CD4-positive, alpha-beta T cell (primary cell): ENCODE measurements around the gene HIRIP3. TPM values are rescaled to one million over a fixed set of nuclear protein-coding genes. Genes with fewer than 3 reads are reported as not detected.
A peak's percentile ranks its signal among the peaks of the same experiment; 100 is the strongest.

Experiments used
- ATAC-seq: fragments of 200-7000 bp; cut with Tn5 transposase; one replicate; pipeline ENCODE4 v1.10.0; 2022; ENCODE audit warnings: mild to moderate bottlenecking; ENCODE audit not compliant: poor library complexity
- CTCF ChIA-PET: fragments of 350-600 bp; sonication (Branson Sonifier 250); formaldehyde crosslinking; loops from one replicate; lab custom pipeline; 2021; ENCODE audit warnings: antibody characterized with exemption, inconsistent platforms; lab: Charles Lee
- POLR2A ChIA-PET: fragments of 350-600 bp; sonication (Branson Sonifier 250); formaldehyde crosslinking; loops from one replicate; lab custom pipeline; 2021; ENCODE audit warnings: antibody characterized with exemption, inconsistent platforms; lab: Charles Lee
- DNase-seq, 14 experiments: peaks; one replicate each; pipeline ENCODE4 v3.0.0-alpha.2; 2013 to 2020; ENCODE audit warnings: mixed read lengths in 2 of 14
- H3K27ac ChIP-seq, 2 donors: one replicate each; pipeline versions ENCODE4 v1.5.1 to v1.7.0; 2013; ENCODE audit warnings: low read length in 2 of 2, low read depth in 1 of 2, mild to moderate bottlenecking in 1 of 2
- H3K27me3 ChIP-seq, 2 experiments: 1 replicate in 1 of 2; 2 replicates in 1 of 2; pipeline versions ENCODE4 v1.6.1 to v1.7.0; 2013; ENCODE audit warnings: low read length in 2 of 2, control low read depth in 1 of 2, mild to moderate bottlenecking in 1 of 2, moderate library complexity in 1 of 2; ENCODE audit not compliant: insufficient read depth in 2 of 2, control insufficient read depth in 1 of 2
- H3K36me3 ChIP-seq: one replicate; pipeline ENCODE4 v1.6.1; 2013; ENCODE audit warnings: low read length, control low read depth; ENCODE audit not compliant: insufficient read depth
- H3K4me1 ChIP-seq: one replicate; pipeline ENCODE4 v1.6.1; 2013; ENCODE audit warnings: low read length, control low read depth; ENCODE audit not compliant: insufficient read depth
- H3K4me3 ChIP-seq: one replicate; pipeline ENCODE4 v1.5.1; 2013; ENCODE audit warnings: mild to moderate bottlenecking, low read length, moderate library complexity
- H3K9me3 ChIP-seq, 2 experiments: 1 replicate in 1 of 2; 2 replicates in 1 of 2; pipeline versions ENCODE4 v1.6.1 to v1.7.0; 2013; ENCODE audit warnings: low read length in 2 of 2, mild to moderate bottlenecking in 2 of 2, control low read depth in 1 of 2, moderate library complexity in 1 of 2; ENCODE audit not compliant: control insufficient read depth in 1 of 2, insufficient read depth in 1 of 2
- H3K27ac Mint-ChIP-seq: one replicate; pipeline ENCODE4 v1.8.0; 2020; ENCODE audit warnings: mixed read lengths
- H3K27me3 Mint-ChIP-seq: one replicate; pipeline ENCODE4 v1.8.0; 2021; ENCODE audit warnings: mixed read lengths
- H3K36me3 Mint-ChIP-seq: one replicate; pipeline ENCODE4 v1.8.0; 2021; ENCODE audit warnings: low read depth, mixed read lengths
- H3K4me1 Mint-ChIP-seq: one replicate; pipeline ENCODE4 v1.8.0; 2021; ENCODE audit warnings: low read depth, mixed read lengths
- H3K4me3 Mint-ChIP-seq: one replicate; pipeline ENCODE4 v1.8.0; 2020; ENCODE audit warnings: mild to moderate bottlenecking, mixed read lengths
- H3K9me3 Mint-ChIP-seq: one replicate; pipeline ENCODE4 v1.8.0; 2020; ENCODE audit warnings: mixed read lengths
- CTCF ChIP-seq: fragments of 200-600 bp; IDR thresholded peaks from one replicate; pipeline ENCODE4 v1.8.0; 2022; ENCODE audit warnings: antibody characterized with exemption, mild to moderate bottlenecking
- intact Hi-C, 2 experiments: fragments of 100-400 bp; cut with DNase I in 1 of 2; cut with micrococcal nuclease in 1 of 2; formaldehyde crosslinking; loops; one replicate each; pipeline versions ENCODE4 v1.15.1 to v1.9.0; 2023 to 2025; cut with DNase I, micrococcal nuclease
- total RNA-seq, 174 experiments: library from RNA in 2 of 174; stranded (reverse) in 2 of 174; gene quantifications; one replicate each; pipeline ENCODE4 v1.2.3 and lab custom pipeline; 2021 to 2026

The HIRIP3 gene
- total RNA-seq, 2 experiments from 2014 or later = 8.5 to 11.8 TPM

GRCh38 chr16:30004424-30004776 lies 9.0 kb upstream of the HIRIP3 start:
- intact Hi-C loops = no loop called here
- ChIA-PET POLR2A (interaction anchor here (0.6 to 1.6 kb wide), 3 partner anchors 8 to 188 kb away, joined by 3 to 5 read pairs (median 4); partner anchors contain the start of genes INO80E, KCTD13 and PAGR1), CTCF (interaction anchor here (0.6 kb wide), 1 partner anchor 405 kb away, joined by 3 read pairs; no protein-coding TSS in a partner anchor)
- peaks cover 9% of the 10 kb centered on the region for H3K27me3 Mint-ChIP-seq
- no peak overlapping the region for H3K4me3 Mint-ChIP-seq
- ATAC-seq (no peak), DNase-seq (no peak)
- H3K4me1 ChIP-seq = peaks cover 11% of the 10 kb centered on the region
- TF ChIP-seq CTCF = no peak
- H3K27me3 ChIP-seq = peaks cover 0 to 2% of the 10 kb centered on the region in 2 experiments
- H3K4me3 ChIP-seq = no peak overlapping the region
- peaks cover 0 to 2% of the 10 kb centered on the region in 2 experiments for H3K9me3 ChIP-seq
- no peak overlapping the region for H3K27ac Mint-ChIP-seq
- H3K4me1 Mint-ChIP-seq = peaks cover 12% of the 10 kb centered on the region
- no peak overlapping the region for H3K27ac ChIP-seq
- peaks cover 31% of the 10 kb centered on the region for H3K36me3 ChIP-seq
- H3K9me3 Mint-ChIP-seq = no peaks in the 10 kb centered on the region
- peaks cover 27% of the 10 kb centered on the region for H3K36me3 Mint-ChIP-seq

- ChIA-PET POLR2A (interaction anchor here (0.6 to 0.9 kb wide), 2 partner anchors 8 to 188 kb away, joined by 3 to 4 read pairs; partner anchors contain the start of genes INO80E and PAGR1), CTCF (interaction anchor here (0.6 kb wide), 1 partner anchor 404 kb away, joined by 3 read pairs; no protein-coding TSS in a partner anchor)
- H3K27ac Mint-ChIP-seq = peak overlapping the region; percentile 27
- DNase-seq (no peak), ATAC-seq (no peak)
- no peaks in the 10 kb centered on the region for H3K9me3 Mint-ChIP-seq
- no peak for TF ChIP-seq CTCF
- H3K27me3 Mint-ChIP-seq = peaks cover 4% of the 10 kb centered on the region
- peaks cover 32% of the 10 kb centered on the region for H3K36me3 Mint-ChIP-seq
- peaks cover 12% of the 10 kb centered on the region for H3K4me1 Mint-ChIP-seq
- H3K36me3 ChIP-seq = peaks cover 32% of the 10 kb centered on the region
- peaks cover 11% of the 10 kb centered on the region for H3K4me1 ChIP-seq
- intact Hi-C loops = no loop called here
- no peaks in the 10 kb centered on the region for H3K9me3 ChIP-seq
- H3K27ac ChIP-seq = no peak overlapping the region
- peaks cover 0 to 2% of the 10 kb centered on the region in 2 experiments for H3K27me3 ChIP-seq
- no peak overlapping the region for H3K4me3 Mint-ChIP-seq
- no peak overlapping the region for H3K4me3 ChIP-seq
These were observed 8.4 kb upstream of the HIRIP3 start for GRCh38 chr16:30003670-30004423.

- H3K4me3 ChIP-seq = no peak overlapping the region
- Mint-ChIP-seq H3K4me1 (peaks cover 12% of the 10 kb centered on the region), H3K9me3 (no peaks in the 10 kb centered on the region), H3K27me3 (no peaks in the 10 kb centered on the region), H3K4me3 (no peak overlapping the region), H3K36me3 (peaks cover 41% of the 10 kb centered on the region), H3K27ac (no peak overlapping the region)
- no peaks in the 10 kb centered on the region for H3K9me3 ChIP-seq
- no peak for DNase-seq
- H3K4me1 ChIP-seq = peaks cover 12% of the 10 kb centered on the region
- H3K27me3 ChIP-seq = peaks cover 0 to 2% of the 10 kb centered on the region in 2 experiments
- ATAC-seq = no peak
- no peak for TF ChIP-seq CTCF
- CTCF ChIA-PET = no interaction called here
- H3K27ac ChIP-seq = no peak overlapping the region
- H3K36me3 ChIP-seq = peaks cover 34% of the 10 kb centered on the region
- POLR2A ChIA-PET = no interaction called here
- intact Hi-C loops = no loop called here
These were observed 7.4 kb upstream of the HIRIP3 start for GRCh38 chr16:30002614-30003346.
